Cardiac fibroblast (primary cell): ENCODE measurements around the gene SLC25A33.

Source experiments
- DNase-seq, 2 donors: peaks; one replicate each; pipeline versions ENCODE4 v3.0.0 to v3.0.0-alpha.2; 2010; ENCODE audit warnings: low read depth in 2 of 2
- H3K4me3 ChIP-seq, 2 donors: replicated peaks in 1 of 2; 1 replicate in 1 of 2; 2 replicates in 1 of 2; pipeline ENCODE4 v1.5.1; 2011; ENCODE audit warnings: low read depth in 2 of 2, low read length in 2 of 2, mild to moderate bottlenecking in 2 of 2, moderate library complexity in 1 of 2
- CTCF ChIP-seq: IDR thresholded peaks from one replicate; pipeline ENCODE4 v1.5.1; 2011; ENCODE audit warnings: low read depth, mild to moderate bottlenecking, low read length, inconsistent platforms

The SLC25A33 gene

DNA sequence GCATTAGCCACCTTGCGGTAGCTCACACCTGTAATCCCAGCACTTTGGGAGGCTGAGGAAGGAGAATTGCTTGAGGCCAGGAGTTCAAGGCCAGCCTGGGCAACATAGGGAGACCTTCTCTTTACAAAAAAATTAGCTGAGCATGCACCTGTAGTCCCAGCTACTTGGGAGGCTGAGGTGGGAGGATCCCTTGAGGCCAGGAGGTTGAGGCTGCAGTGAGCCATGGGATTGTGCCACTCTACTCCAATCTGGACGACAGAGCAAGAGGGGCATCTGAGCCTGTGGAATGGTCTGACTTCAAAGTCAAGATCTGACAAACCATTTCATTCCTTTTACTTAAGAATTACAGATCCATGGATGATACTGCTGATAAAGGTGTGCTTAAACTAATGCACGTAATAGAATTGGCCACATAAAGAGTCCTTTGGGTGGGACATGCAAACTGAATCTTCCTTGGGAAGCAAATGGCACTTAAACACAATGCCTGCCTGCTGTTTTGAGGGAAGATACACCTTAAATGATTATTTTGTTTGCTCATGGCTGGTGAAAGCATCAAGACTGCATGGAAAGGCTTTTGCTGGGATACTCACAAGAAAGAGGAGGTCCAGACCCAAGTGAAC lies 47.0 kb downstream of the SLC25A33 start:
- H3K4me3 ChIP-seq = no peak overlapping the region
- no peak for DNase-seq
- TF ChIP-seq CTCF = no peak

- peak; percentile 87 to 94 for DNase-seq
- peak within 1 kb of the TSS; percentile 54 to 62 for H3K4me3 ChIP-seq
- peak; percentile 29 for TF ChIP-seq CTCF
These were observed 49.4 kb downstream of the SLC25A33 start, which contains the start of gene TMEM201 for GRCh38 chr1:9588551-9589143. TMEM201 (plus strand) TSS chr1:9588911; CDS start chr1:9588931, 20 bp downstream.

- no peak for TF ChIP-seq CTCF
- peak overlapping the region; percentile 54 to 62 for H3K4me3 ChIP-seq
- peak; percentile 32 to 39 for DNase-seq
These were observed 50.0 kb downstream of the SLC25A33 start for GRCh38 chr1:9589144-9589718.

GRCh38 chr1:9589719-9590157 lies 50.5 kb downstream of the SLC25A33 start:
- DNase-seq = peak in 1 of 2 donors; percentile 22
- TF ChIP-seq CTCF = no peak
- peak overlapping the region; percentile 54 to 62 for H3K4me3 ChIP-seq

GRCh38 chr1:9590201-9590600 lies 50.9 kb downstream of the SLC25A33 start:
- no peak for DNase-seq
- H3K4me3 ChIP-seq = peak overlapping the region in 1 of 2 donors; percentile 62
- no peak for TF ChIP-seq CTCF

DNA sequence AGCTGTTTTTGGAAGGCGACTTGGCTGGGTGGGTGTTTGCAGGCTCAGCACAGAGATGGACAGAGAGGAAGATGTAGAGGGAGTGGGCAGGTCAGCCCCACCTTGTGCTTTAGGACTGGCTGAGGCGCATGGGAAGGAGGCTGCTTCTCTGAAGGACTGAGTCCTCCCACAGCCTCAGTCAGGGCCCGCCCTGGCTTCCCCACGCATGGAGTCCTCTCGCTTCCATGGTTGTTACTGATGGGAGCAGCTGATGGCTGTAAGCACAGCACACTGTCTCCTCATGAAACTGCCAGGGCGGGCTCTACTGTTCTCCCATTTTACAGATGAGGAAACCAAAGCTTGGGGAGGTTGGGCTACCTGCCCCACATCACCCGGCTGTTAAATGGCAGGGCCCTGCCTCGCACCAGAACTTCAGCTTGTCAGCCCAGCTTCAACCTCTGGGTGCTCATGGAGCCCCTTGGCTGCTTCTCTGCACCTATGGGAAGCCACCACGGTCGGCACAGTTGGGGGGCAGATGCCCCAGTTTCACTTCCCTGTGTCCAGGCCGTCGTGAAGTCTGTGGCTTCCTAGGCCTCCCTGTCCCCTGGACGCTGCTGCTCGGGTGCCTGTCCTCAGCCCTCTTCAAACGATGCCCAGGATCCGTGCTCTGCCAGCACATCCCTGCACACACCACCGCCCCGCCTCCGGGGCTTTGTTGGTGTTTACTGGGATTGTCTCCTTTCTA lies 51.8 kb downstream of the SLC25A33 start:
- no peak for DNase-seq
- no peak for TF ChIP-seq CTCF
- H3K4me3 ChIP-seq = no peak overlapping the region
